Measurements from ENCODE around the gene MPRIP. TPM values are rescaled to one million over a fixed set of nuclear protein-coding genes. Genes with fewer than 3 reads are reported as not detected.
"Not testable (repeated sequence)": the region's sequence is repeated elsewhere in the genome, so short reads cannot be mapped to it uniquely, and the experiment has no call there.

Gene MPRIP
- total RNA-seq, 1 experiment from 2014 or later = 338 TPM

DNA sequence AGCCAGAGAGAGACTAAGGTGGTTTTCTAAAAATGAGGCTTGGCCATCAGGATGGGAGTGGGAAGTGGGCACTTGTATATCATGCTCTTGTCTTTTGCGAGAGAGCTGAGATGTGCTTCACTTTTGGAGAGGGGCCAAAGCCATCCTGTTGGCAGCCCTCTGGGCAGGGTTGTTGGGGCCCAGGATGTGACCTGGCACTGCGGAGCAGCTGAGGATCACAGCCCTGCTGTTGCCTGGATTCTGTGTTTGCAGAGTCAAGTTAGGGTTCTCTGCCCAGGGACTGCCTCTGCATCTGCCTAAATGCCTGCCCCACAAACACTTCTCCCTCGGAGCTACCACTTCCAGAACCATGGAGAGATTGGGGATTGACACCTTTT lies 92.7 kb downstream of the MPRIP start:
- Mint-ChIP-seq H3K4me1 (ENCODE audit: low read depth, unreplicated experiment) (no peaks in the 10 kb centered on the region), H3K4me3 (ENCODE audit: low read depth, unreplicated experiment) (no peak overlapping the region), H3K27ac (ENCODE audit: unreplicated experiment) (no peak overlapping the region), H3K36me3 (ENCODE audit: insufficient read depth, unreplicated experiment) (peaks cover 53% of the 10 kb centered on the region), H3K27me3 (ENCODE audit: unreplicated experiment) (no peaks in the 10 kb centered on the region), H3K9me3 (ENCODE audit: low read depth, unreplicated experiment) (no peaks in the 10 kb centered on the region)
- CTCF ChIA-PET = no interaction called here
- no peak for DNase-seq
- no TSS peak for BruUV-seq (replicated peaks)
- TF ChIP-seq, protein P1, sequence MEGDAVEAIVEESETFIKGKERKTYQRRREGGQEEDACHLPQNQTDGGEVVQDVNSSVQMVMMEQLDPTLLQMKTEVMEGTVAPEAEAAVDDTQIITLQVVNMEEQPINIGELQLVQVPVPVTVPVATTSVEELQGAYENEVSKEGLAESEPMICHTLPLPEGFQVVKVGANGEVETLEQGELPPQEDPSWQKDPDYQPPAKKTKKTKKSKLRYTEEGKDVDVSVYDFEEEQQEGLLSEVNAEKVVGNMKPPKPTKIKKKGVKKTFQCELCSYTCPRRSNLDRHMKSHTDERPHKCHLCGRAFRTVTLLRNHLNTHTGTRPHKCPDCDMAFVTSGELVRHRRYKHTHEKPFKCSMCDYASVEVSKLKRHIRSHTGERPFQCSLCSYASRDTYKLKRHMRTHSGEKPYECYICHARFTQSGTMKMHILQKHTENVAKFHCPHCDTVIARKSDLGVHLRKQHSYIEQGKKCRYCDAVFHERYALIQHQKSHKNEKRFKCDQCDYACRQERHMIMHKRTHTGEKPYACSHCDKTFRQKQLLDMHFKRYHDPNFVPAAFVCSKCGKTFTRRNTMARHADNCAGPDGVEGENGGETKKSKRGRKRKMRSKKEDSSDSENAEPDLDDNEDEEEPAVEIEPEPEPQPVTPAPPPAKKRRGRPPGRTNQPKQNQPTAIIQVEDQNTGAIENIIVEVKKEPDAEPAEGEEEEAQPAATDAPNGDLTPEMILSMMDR (IDR thresholded peaks at IDR 0.05; ENCODE audit: unreplicated experiment) = no peak
- intact Hi-C loops (cut with micrococcal nuclease; ENCODE audit: unreplicated experiment) = no loop called here

GRCh38 chr17:17136221-17136620 lies 94.0 kb downstream of the MPRIP start:
- H3K4me3 Mint-ChIP-seq (ENCODE audit: low read depth, unreplicated experiment); BruUV-seq (replicated peaks); DNase-seq; H3K27ac Mint-ChIP-seq (ENCODE audit: unreplicated experiment); CTCF ChIA-PET; H3K9me3 Mint-ChIP-seq (ENCODE audit: low read depth, unreplicated experiment); intact Hi-C loops (cut with micrococcal nuclease; ENCODE audit: unreplicated experiment); H3K27me3 Mint-ChIP-seq (ENCODE audit: unreplicated experiment); H3K4me1 Mint-ChIP-seq (ENCODE audit: low read depth, unreplicated experiment): not testable (repeated sequence)
- peaks cover 46% of the 10 kb centered on the region for H3K36me3 Mint-ChIP-seq (ENCODE audit: insufficient read depth, unreplicated experiment)

DNA sequence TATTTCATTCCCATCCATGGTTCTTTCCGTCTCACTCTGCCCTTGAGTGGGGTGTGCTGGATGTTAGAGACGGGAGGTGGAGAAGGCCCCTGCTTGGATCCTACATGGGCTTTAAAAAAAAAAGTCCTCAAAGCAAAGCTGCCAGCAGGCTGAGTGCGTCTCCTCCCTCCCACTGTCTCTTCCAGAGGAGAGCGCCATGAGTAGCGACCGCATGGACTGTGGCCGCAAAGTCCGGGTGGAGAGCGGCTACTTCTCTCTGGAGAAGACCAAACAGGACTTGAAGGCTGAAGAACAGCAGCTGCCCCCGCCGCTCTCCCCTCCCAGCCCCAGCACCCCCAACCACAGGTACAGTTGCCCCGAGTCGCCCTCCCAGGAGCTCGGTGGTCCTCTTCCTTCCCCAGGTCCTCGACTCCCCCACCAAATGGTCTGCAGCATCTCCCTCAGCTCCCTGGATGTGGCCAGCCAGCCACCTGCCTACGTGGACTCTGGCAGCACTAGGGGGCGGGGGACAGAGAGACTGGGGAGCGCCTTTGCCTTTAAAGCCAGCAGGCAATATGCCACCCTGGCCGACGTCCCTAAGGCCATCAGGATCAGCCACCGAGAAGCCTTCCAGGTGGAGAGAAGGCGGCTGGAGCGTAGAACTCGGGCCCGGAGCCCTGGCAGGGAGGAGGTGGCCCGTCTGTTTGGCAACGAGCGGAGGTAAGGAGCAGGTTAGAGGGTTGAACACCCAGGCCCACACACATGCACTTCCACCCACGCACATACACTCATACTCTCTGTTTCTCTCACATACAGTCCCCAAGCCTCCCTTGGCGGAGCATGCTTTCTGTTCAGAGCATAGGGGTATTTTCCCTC lies 95.7 kb downstream of the MPRIP start:
- H3K4me3 Mint-ChIP-seq (ENCODE audit: low read depth, unreplicated experiment) = no peak overlapping the region
- H3K27ac Mint-ChIP-seq (ENCODE audit: unreplicated experiment) = no peak overlapping the region
- H3K9me3 Mint-ChIP-seq (ENCODE audit: low read depth, unreplicated experiment) = no peaks in the 10 kb centered on the region
- H3K27me3 Mint-ChIP-seq (ENCODE audit: unreplicated experiment) = no peaks in the 10 kb centered on the region
- peaks cover 5% of the 10 kb centered on the region for H3K4me1 Mint-ChIP-seq (ENCODE audit: low read depth, unreplicated experiment)
- intact Hi-C loops (cut with micrococcal nuclease; ENCODE audit: unreplicated experiment) = no loop called here
- H3K36me3 Mint-ChIP-seq (ENCODE audit: insufficient read depth, unreplicated experiment) = peaks cover 54% of the 10 kb centered on the region
- no peak for DNase-seq
- CTCF ChIA-PET = interaction anchor here (0.6 to 0.7 kb wide), 3 partner anchors 83 to 459 kb away, joined by 3 to 4 read pairs (median 3); no protein-coding TSS in a partner anchor
- BruUV-seq (replicated peaks) = no TSS peak
- TF ChIP-seq, protein P1 (IDR thresholded peaks at IDR 0.05; ENCODE audit: unreplicated experiment) = no peak

DNA sequence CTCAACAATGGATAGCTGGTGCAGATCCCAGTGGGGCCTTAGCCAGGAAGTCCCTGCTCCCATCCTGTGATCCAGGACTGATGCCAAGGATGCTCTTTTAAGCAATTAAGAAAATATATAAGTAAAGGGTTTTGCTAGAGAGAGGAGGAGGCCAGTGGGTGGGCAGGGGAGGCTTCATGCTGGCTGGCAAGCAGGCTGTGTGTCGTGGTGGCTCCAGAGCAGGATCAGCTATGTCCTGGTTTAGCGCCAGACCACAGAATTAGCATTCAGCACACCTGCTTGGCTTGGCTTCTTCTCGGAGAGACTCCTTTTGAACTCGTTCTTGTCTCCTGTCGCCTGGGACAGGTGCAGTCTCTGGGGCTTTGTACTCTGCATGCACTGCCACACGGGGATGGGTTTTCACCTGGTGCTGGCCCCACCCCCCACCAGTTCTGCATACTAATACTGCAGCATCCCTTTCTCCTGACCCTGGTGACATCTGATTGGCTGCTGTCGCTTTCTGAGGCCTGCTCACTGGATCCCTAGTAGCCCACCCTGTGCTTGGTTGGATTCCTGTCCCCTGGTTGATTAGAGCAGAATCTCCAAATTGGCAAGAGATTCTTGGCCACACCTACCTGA lies 97.8 kb downstream of the MPRIP start:
- Mint-ChIP-seq H3K27me3 (ENCODE audit: unreplicated experiment) (no peaks in the 10 kb centered on the region), H3K4me3 (ENCODE audit: low read depth, unreplicated experiment) (no peak overlapping the region), H3K9me3 (ENCODE audit: low read depth, unreplicated experiment) (no peaks in the 10 kb centered on the region), H3K27ac (ENCODE audit: unreplicated experiment) (no peak overlapping the region), H3K36me3 (ENCODE audit: insufficient read depth, unreplicated experiment) (peaks cover 50% of the 10 kb centered on the region), H3K4me1 (ENCODE audit: low read depth, unreplicated experiment) (peaks cover 5% of the 10 kb centered on the region)
- CTCF ChIA-PET = no interaction called here
- BruUV-seq (replicated peaks) = no TSS peak
- DNase-seq = no peak
- TF ChIP-seq, protein P1 (IDR thresholded peaks at IDR 0.05; ENCODE audit: unreplicated experiment) = no peak
- intact Hi-C loops (cut with micrococcal nuclease; ENCODE audit: unreplicated experiment) = no loop called here

DNA sequence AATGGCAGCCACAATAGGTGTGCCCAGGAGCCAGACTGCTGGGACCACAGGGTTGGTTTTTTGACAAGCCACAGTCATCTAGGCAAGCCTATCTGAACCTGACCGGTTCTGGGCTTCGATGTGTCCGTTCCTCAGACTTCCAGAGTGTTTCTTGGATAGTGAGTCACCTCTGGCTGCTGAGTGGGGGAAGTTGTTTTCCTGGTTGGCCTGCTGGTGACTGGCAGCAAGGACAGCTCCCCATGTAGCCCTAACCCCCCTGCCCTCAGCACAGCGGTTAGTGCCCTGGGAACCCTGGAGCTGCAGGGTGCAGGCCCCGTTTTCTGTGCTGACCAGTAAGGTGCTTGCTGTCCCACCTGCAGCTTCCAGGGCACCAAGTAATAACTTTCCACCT lies 98.3 kb downstream of the MPRIP start:
- H3K4me1 Mint-ChIP-seq (ENCODE audit: low read depth, unreplicated experiment) = peaks cover 5% of the 10 kb centered on the region
- CTCF ChIA-PET = no interaction called here
- peaks cover 50% of the 10 kb centered on the region for H3K36me3 Mint-ChIP-seq (ENCODE audit: insufficient read depth, unreplicated experiment)
- H3K4me3 Mint-ChIP-seq (ENCODE audit: low read depth, unreplicated experiment) = no peak overlapping the region
- no peaks in the 10 kb centered on the region for H3K9me3 Mint-ChIP-seq (ENCODE audit: low read depth, unreplicated experiment)
- no TSS peak for BruUV-seq (replicated peaks)
- intact Hi-C loops (cut with micrococcal nuclease; ENCODE audit: unreplicated experiment) = no loop called here
- TF ChIP-seq, protein P1 (IDR thresholded peaks at IDR 0.05; ENCODE audit: unreplicated experiment) = no peak
- H3K27me3 Mint-ChIP-seq (ENCODE audit: unreplicated experiment) = no peaks in the 10 kb centered on the region
- no peak for DNase-seq
- no peak overlapping the region for H3K27ac Mint-ChIP-seq (ENCODE audit: unreplicated experiment)

Measured in Calu3 (cell line).